ENCODE results near the gene TFDP1. TPM values are rescaled to one million over a fixed set of nuclear protein-coding genes. Genes with fewer than 3 reads are reported as not detected.
A peak's percentile ranks its signal among the peaks of the same experiment; 100 is the strongest.

Gene TFDP1
- 10 to 100 TPM; 48.5 to 79.1 (median 57.8) TPM for polyA plus RNA-seq (ENCODE audit: insufficient read length in 10 of 10)
- long read RNA-seq, donor 1, partial matches to known transcripts = 21 of 26 reads
- long read RNA-seq, donor 1, other reads (novel, unspliced or antisense) = 0 of 26 reads
- long read RNA-seq, donor 2, partial matches to known transcripts = 0 of 4 reads
- long read RNA-seq, donor 2, other reads (novel, unspliced or antisense) = 0 of 4 reads
- long read RNA-seq, donor 3 = 0 reads
- long read RNA-seq, donor 4, partial matches to known transcripts = 0 of 3 reads
- long read RNA-seq, donor 4, other reads (novel, unspliced or antisense) = 0 of 3 reads
- long read RNA-seq, donor 5, transcript TFDP1-201 (12 exons, 2,648 nt) = major isoform, 7 of 9 reads
- long read RNA-seq, donor 5, partial matches to known transcripts = 0 of 9 reads
- long read RNA-seq, donor 5, other reads (novel, unspliced or antisense) = 0 of 9 reads
- long read RNA-seq, donor 6, transcript TFDP1-201 (12 exons, 2,648 nt) = major isoform, 5 of 23 reads
- long read RNA-seq, donor 6, partial matches to known transcripts = 18 of 23 reads
- long read RNA-seq, donor 6, other reads (novel, unspliced or antisense) = 0 of 23 reads
- long read RNA-seq, donor 7, partial matches to known transcripts = 0 of 2 reads
- long read RNA-seq, donor 7, other reads (novel, unspliced or antisense) = 0 of 2 reads
- long read RNA-seq, donor 8, transcript TFDP1-201 (12 exons, 2,648 nt) = major isoform, 5 of 5 reads
- long read RNA-seq, donor 8, partial matches to known transcripts = 0 of 5 reads
- long read RNA-seq, donor 8, other reads (novel, unspliced or antisense) = 0 of 5 reads
- long read RNA-seq, donor 9 = 0 reads

- peak; percentile 70 to 94 (median 91) for DNase-seq
Observed at GRCh38 chr13:113584205-113584869, at the start of gene TFDP1. Gene TFDP1, plus strand, starts transcription at chr13:113584753. Its CDS starts 1,085 bp downstream, at chr13:113585838.

- no peak for DNase-seq
Observed at GRCh38 chr13:113535381-113535781, 49.2 kb upstream of the TFDP1 start.

GRCh38 chr13:113536461-113537110 is 48.0 kb upstream of the TFDP1 start:
- no peak for DNase-seq

- no peak for DNase-seq
Observed at GRCh38 chr13:113537205-113537604, 47.3 kb upstream of the TFDP1 start.

- no peak for DNase-seq
Observed at GRCh38 chr13:113537909-113538688, 46.5 kb upstream of the TFDP1 start.

GRCh38 chr13:113538689-113539058 is 45.9 kb upstream of the TFDP1 start:
- no peak for DNase-seq

GRCh38 chr13:113539176-113539575 is 45.4 kb upstream of the TFDP1 start:
- DNase-seq = no peak

GRCh38 chr13:113539822-113540221 is 44.7 kb upstream of the TFDP1 start:
- DNase-seq = no peak

- no peak for DNase-seq
Observed at GRCh38 chr13:113540523-113540922, 44.0 kb upstream of the TFDP1 start.

GRCh38 chr13:113542751-113543424 is 41.7 kb upstream of the TFDP1 start:
- DNase-seq = no peak

GRCh38 chr13:113544071-113544891 is 40.3 kb upstream of the TFDP1 start:
- no peak for DNase-seq

GRCh38 chr13:113544896-113545295 is 39.7 kb upstream of the TFDP1 start:
- no peak for DNase-seq

- DNase-seq = peak; percentile 12 to 75 (median 31)
Observed at GRCh38 chr13:113545455-113545930, 39.1 kb upstream of the TFDP1 start.

GRCh38 chr13:113545931-113546516 is 38.5 kb upstream of the TFDP1 start:
- DNase-seq = no peak

GRCh38 chr13:113546571-113547237 is 37.8 kb upstream of the TFDP1 start:
- DNase-seq = peak; percentile 12 to 60 (median 40)

- DNase-seq = peak; percentile 23 to 74 (median 72)
Observed at GRCh38 chr13:113547238-113547971, 37.1 kb upstream of the TFDP1 start.

- peak in 1 of 3 donors; percentile 39 for DNase-seq
Observed at GRCh38 chr13:113548171-113548641, 36.3 kb upstream of the TFDP1 start.
